ENCODE results near the gene TIAM2.

- TF ChIP-seq EZH2 (IDR thresholded peaks at IDR 0.05), result no peak
- TF ChIP-seq POLR2AphosphoS5 (IDR thresholded peaks at IDR 0.05; ENCODE audit: borderline replicate concordance, low read depth, low read length), result no peak
- TF ChIP-seq FOXP2 (optimal IDR thresholded peaks at IDR 0.05; ENCODE audit: control extremely low read depth, extremely low read length, insufficient read depth), result no peak
These were observed 269.7 kb downstream of the TIAM2 start for GRCh38 chr6:155264693-155265320.
